ENCODE measurements around the gene CTPS1. TPM values are rescaled to one million over a fixed set of nuclear protein-coding genes. Genes with fewer than 3 reads are reported as not detected.
A peak's percentile ranks its signal among the peaks of the same experiment; 100 is the strongest.

CTPS1 gene
- total RNA-seq, 2 donors from 2014 or later, result 48.8 to 56.9 TPM

DNA sequence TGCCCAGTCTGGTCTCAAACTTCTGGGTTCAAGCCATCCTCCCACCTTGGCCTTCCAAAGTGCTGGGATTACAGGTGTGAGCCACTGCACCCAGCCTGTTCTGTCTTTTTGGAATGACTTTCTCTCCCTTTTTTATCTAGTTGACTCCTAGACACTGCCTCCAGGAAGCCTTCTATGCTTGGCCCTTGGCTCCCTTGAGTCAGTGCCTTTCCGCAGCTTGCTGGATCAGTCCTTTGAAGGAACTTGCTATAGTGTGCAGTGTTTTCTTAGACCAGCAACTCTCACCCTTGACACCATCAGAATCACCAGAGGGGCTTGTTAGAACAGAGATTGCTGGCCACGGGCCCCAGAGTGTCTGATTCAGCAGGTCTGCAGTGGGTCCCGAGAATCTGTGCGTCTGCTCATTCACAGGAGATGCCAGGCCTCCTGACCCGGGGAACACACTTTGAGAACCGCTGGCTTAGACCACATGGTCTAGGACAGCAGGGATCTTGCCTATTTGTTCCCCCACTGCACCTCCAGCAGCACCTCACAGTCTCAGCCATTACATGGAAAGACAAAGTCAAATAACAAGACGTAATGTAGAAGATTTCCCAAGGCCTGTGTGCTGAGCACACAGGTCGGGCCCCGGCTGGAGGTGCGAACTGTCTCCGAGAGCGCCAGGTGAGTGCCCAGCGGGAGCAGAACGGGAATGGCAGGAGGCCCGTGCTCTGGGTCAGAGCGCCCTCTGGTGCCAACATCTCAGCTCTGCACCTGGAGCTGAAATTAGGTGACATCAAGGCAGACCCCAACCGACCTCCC is 27.4 kb upstream of the CTPS1 start:
- H3K9me3 ChIP-seq (ENCODE audit: control insufficient read depth, low read length, poor library complexity, severe bottlenecking), result no peaks in the 10 kb centered on the region
- peaks cover 37% of the 10 kb centered on the region for H3K27me3 Mint-ChIP-seq
- no peak overlapping the region for H3K27ac Mint-ChIP-seq
- H3K36me3 Mint-ChIP-seq (ENCODE audit: low read depth), result no peaks in the 10 kb centered on the region
- DNase-seq, result peak; percentile 41 to 50 (median 42)
- peak overlapping the region; percentile 7 for H3K4me3 Mint-ChIP-seq
- peaks cover 9% of the 10 kb centered on the region for H3K4me1 Mint-ChIP-seq
- peak; percentile 62 for ATAC-seq

DNA sequence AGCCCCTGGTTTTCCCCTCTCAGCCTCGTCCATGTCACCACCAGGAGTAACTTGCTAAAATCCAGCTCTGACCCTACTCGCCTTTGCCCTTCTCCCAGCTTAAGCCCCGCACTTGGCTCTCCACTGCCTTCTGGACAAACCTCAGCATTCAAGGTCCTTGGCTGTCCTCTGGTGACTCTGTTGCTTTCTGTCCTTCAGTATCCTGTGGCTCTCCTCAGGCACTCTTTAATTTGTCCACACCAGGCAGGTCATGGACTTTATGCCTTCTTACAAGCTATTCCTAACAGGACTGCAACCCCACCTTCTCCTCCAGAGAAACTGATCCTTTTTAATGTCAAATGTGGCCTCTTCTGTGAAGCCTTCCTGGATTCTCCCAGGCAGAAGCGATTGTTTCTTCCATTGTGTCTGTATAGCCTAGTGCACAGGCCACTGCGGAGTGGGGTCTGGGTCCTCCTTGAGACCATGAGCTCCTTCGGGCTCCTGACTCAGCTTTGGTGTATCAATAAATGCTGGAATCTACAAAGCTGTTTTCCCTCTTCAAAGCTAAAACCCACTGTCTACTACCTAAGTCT is 26.7 kb upstream of the CTPS1 start:
- H3K27ac Mint-ChIP-seq, result no peak overlapping the region
- peak overlapping the region; percentile 52 for H3K4me3 Mint-ChIP-seq
- H3K4me1 Mint-ChIP-seq, result peaks cover 9% of the 10 kb centered on the region
- DNase-seq (no peak), ATAC-seq (no peak)
- no peaks in the 10 kb centered on the region for H3K9me3 ChIP-seq (ENCODE audit: control insufficient read depth, low read length, poor library complexity, severe bottlenecking)
- no peaks in the 10 kb centered on the region for H3K36me3 Mint-ChIP-seq (ENCODE audit: low read depth)
- peaks cover 37% of the 10 kb centered on the region for H3K27me3 Mint-ChIP-seq

DNA sequence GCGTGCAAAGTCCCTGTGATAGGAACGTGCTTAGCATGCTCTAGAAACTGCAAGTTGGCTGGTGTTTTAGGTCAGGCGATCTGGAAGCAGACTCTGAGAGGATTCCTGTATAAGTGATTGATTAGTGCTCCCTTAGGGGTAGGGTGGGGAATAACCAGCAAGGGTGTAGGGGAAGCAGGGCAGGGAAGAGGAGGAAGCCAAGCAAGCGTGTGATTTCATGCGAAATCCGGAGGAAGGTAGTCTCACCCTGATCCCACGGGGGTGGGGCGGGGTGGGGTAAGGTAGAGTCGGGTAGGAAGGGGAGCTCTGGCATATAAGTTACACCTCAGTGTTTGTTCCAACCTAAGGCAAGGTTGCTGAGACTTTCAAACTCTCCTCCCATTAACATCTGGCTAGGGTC is 24.9 kb upstream of the CTPS1 start:
- DNase-seq, result no peak
- H3K4me1 Mint-ChIP-seq, result peaks cover 3% of the 10 kb centered on the region
- H3K4me3 Mint-ChIP-seq, result no peak overlapping the region
- no peak overlapping the region for H3K27ac Mint-ChIP-seq
- no peak for ATAC-seq
- H3K9me3 ChIP-seq (ENCODE audit: control insufficient read depth, low read length, poor library complexity, severe bottlenecking), result no peaks in the 10 kb centered on the region
- peaks cover 3% of the 10 kb centered on the region for H3K36me3 Mint-ChIP-seq (ENCODE audit: low read depth)
- H3K27me3 Mint-ChIP-seq, result peaks cover 32% of the 10 kb centered on the region

- DNase-seq (no peak), ATAC-seq (no peak)
- peaks cover 32% of the 10 kb centered on the region for H3K27me3 Mint-ChIP-seq
- H3K4me1 Mint-ChIP-seq, result peaks cover 3% of the 10 kb centered on the region
- no peak overlapping the region for H3K27ac Mint-ChIP-seq
- no peaks in the 10 kb centered on the region for H3K9me3 ChIP-seq (ENCODE audit: control insufficient read depth, low read length, poor library complexity, severe bottlenecking)
- H3K4me3 Mint-ChIP-seq, result no peak overlapping the region
- H3K36me3 Mint-ChIP-seq (ENCODE audit: low read depth), result peaks cover 3% of the 10 kb centered on the region
These were observed 24.2 kb upstream of the CTPS1 start for GRCh38 chr1:40955266-40955665.

DNA sequence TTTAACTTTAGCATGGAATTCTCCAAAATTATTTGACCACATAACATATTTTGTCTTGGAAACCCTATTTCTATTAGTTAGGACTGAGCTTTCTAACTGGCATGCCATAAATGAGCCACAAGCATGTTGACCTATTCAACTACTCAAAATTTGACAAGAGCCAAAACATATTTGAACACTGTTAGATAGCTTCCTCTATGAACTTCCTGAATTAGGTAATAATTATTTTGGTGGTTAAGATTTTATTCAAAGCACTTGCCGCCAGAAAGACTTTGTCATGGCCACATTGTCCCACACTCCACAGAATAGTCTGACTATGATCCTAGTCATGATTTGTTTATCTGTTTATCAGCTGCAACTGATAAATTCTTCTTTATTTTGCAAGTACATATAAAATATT is 23.1 kb upstream of the CTPS1 start:
- DNase-seq (no peak), ATAC-seq (no peak)
- Mint-ChIP-seq H3K4me3 (no peak overlapping the region), H3K27ac (no peak overlapping the region), H3K36me3 (ENCODE audit: low read depth) (peaks cover 3% of the 10 kb centered on the region), H3K4me1 (peaks cover 3% of the 10 kb centered on the region), H3K27me3 (peaks cover 32% of the 10 kb centered on the region)
- no peaks in the 10 kb centered on the region for H3K9me3 ChIP-seq (ENCODE audit: control insufficient read depth, low read length, poor library complexity, severe bottlenecking)

GRCh38 chr1:40958210-40958609 is 21.3 kb upstream of the CTPS1 start:
- Mint-ChIP-seq H3K27ac (no peak overlapping the region), H3K4me3 (no peak overlapping the region), H3K4me1 (no peaks in the 10 kb centered on the region), H3K27me3 (peaks cover 25% of the 10 kb centered on the region), H3K36me3 (ENCODE audit: low read depth) (peaks cover 3% of the 10 kb centered on the region)
- DNase-seq (no peak), ATAC-seq (no peak)
- H3K9me3 ChIP-seq (ENCODE audit: control insufficient read depth, low read length, poor library complexity, severe bottlenecking), result no peaks in the 10 kb centered on the region

- H3K9me3 ChIP-seq (ENCODE audit: control insufficient read depth, low read length, poor library complexity, severe bottlenecking), result no peaks in the 10 kb centered on the region
- Mint-ChIP-seq H3K27me3 (no peaks in the 10 kb centered on the region), H3K4me3 (no peak overlapping the region), H3K36me3 (ENCODE audit: low read depth) (no peaks in the 10 kb centered on the region), H3K27ac (no peak overlapping the region), H3K4me1 (no peaks in the 10 kb centered on the region)
- no peak for ATAC-seq
- no peak for DNase-seq
These were observed 14.0 kb upstream of the CTPS1 start for GRCh38 chr1:40965531-40965930.

DNA sequence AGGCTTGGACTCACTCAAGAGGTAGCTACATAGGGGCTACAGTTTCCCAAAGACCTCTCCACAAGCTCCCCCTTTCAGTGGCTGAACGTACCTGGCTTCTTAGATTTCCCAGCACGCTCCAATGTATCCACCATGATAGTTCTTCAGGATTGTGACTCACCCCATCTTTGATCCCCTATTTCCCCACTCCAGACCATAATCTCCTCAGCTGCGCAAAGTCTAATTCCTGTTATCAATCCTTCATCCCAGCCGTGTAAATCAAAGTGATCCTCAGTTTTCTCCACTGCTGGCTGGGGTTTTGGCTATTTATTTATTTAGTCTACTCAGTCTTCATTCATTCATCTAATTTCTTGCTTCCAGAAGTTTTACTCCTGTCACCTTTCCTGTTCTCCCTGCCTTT is 13.1 kb upstream of the CTPS1 start:
- Mint-ChIP-seq H3K4me3 (no peak overlapping the region), H3K4me1 (no peaks in the 10 kb centered on the region), H3K27ac (no peak overlapping the region), H3K27me3 (no peaks in the 10 kb centered on the region), H3K36me3 (ENCODE audit: low read depth) (no peaks in the 10 kb centered on the region)
- no peaks in the 10 kb centered on the region for H3K9me3 ChIP-seq (ENCODE audit: control insufficient read depth, low read length, poor library complexity, severe bottlenecking)
- DNase-seq, result no peak
- ATAC-seq, result no peak

GRCh38 chr1:40969445-40969844 is 10.1 kb upstream of the CTPS1 start:
- no peaks in the 10 kb centered on the region for H3K9me3 ChIP-seq (ENCODE audit: control insufficient read depth, low read length, poor library complexity, severe bottlenecking)
- Mint-ChIP-seq H3K36me3 (ENCODE audit: low read depth) (no peaks in the 10 kb centered on the region), H3K4me1 (peaks cover 3% of the 10 kb centered on the region), H3K27me3 (peaks cover 9% of the 10 kb centered on the region), H3K27ac (no peak overlapping the region), H3K4me3 (no peak overlapping the region)
- ATAC-seq, result no peak
- DNase-seq, result no peak

GRCh38 chr1:40971966-40972365 is 7.5 kb upstream of the CTPS1 start:
- Mint-ChIP-seq H3K27me3 (peaks cover 9% of the 10 kb centered on the region), H3K4me1 (peaks cover 6% of the 10 kb centered on the region), H3K27ac (no peak overlapping the region), H3K36me3 (ENCODE audit: low read depth) (no peaks in the 10 kb centered on the region), H3K4me3 (no peak overlapping the region)
- no peaks in the 10 kb centered on the region for H3K9me3 ChIP-seq (ENCODE audit: control insufficient read depth, low read length, poor library complexity, severe bottlenecking)
- ATAC-seq (no peak), DNase-seq (no peak)

GRCh38 chr1:40973912-40974311 is 5.6 kb upstream of the CTPS1 start:
- H3K27ac Mint-ChIP-seq, result no peak overlapping the region
- H3K4me3 Mint-ChIP-seq, result no peak overlapping the region
- peaks cover 9% of the 10 kb centered on the region for H3K27me3 Mint-ChIP-seq
- no peaks in the 10 kb centered on the region for H3K9me3 ChIP-seq (ENCODE audit: control insufficient read depth, low read length, poor library complexity, severe bottlenecking)
- H3K4me1 Mint-ChIP-seq, result peaks cover 8% of the 10 kb centered on the region
- no peaks in the 10 kb centered on the region for H3K36me3 Mint-ChIP-seq (ENCODE audit: low read depth)
- DNase-seq, result no peak
- no peak for ATAC-seq

DNA sequence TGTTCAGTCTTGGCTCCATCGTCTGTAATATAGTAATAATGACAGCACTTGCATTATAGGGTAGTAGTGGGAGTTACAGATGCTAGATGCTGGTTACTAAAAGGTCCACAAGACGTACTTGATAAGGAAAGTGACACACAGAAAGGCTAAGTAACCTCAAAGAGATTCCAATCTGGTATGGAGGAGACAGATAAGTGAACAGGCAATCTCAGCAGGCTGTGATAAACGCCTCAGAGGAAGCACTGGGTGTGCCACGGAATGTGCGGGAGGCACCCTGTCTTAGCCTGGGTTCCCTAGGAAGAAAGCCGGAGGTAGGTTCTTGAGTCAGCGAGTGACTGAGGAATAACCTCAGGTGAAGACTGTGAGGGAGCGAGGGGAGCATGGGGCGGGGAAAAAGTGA is 4.6 kb upstream of the CTPS1 start:
- Mint-ChIP-seq H3K36me3 (ENCODE audit: low read depth) (no peaks in the 10 kb centered on the region), H3K27me3 (peaks cover 9% of the 10 kb centered on the region), H3K4me3 (no peak overlapping the region), H3K4me1 (peaks cover 8% of the 10 kb centered on the region), H3K27ac (no peak overlapping the region)
- no peak for DNase-seq
- no peaks in the 10 kb centered on the region for H3K9me3 ChIP-seq (ENCODE audit: control insufficient read depth, low read length, poor library complexity, severe bottlenecking)
- no peak for ATAC-seq

DNA sequence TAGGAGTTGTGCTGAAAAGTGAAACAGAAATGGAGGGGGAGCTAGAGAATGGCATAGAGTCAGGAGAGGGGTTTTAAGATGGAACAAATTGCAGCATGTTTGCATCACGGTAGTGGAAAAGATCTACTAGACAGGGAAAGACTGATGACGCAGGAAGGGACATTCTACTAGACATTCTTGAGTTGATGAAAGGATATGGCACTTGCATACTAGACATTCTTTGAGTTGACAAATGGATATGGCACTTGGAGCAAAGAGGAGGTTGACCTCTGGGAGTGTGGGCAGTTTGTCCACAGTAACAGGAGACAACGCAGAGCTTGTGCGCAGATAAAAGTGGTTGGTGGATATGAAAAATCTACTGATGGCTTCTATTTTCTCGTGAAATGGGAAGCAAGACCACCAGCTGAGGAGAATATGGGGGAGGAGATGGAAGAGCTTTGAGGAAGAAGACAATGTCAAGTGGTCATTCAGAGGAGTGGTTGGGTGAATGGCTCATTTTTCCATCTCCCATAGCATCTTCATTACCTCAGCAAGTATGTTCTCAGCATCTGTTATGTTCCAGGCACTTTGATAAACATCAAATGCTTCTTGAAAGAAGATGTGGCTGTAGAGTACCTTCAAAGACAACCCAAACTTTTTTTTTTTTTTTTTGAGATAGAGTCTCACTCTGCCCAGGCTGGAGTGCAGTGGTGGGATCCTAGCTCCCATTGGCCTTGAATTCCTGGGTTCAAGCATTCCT is 2.4 kb upstream of the CTPS1 start:
- DNase-seq, result no peak
- H3K9me3 ChIP-seq (ENCODE audit: control insufficient read depth, low read length, poor library complexity, severe bottlenecking), result no peaks in the 10 kb centered on the region
- H3K36me3 Mint-ChIP-seq (ENCODE audit: low read depth), result no peaks in the 10 kb centered on the region
- no peak for ATAC-seq
- H3K27ac Mint-ChIP-seq, result no peak overlapping the region
- H3K4me3 Mint-ChIP-seq, result no peak overlapping the region
- peaks cover 20% of the 10 kb centered on the region for H3K4me1 Mint-ChIP-seq
- H3K27me3 Mint-ChIP-seq, result peaks cover 9% of the 10 kb centered on the region

Measured in T-helper 17 cell (primary cell).